Caco-2 (cell line): ENCODE results near the gene TOR1B. TPM values are rescaled to one million over a fixed set of nuclear protein-coding genes. Genes with fewer than 3 reads are reported as not detected.

ENCODE experiments used
- BruUV-seq: library from RNA; stranded (reverse); fragments of 400-500 nt; replicated peaks from 2 replicates; lab custom pipeline; 2021; lab: Mats Ljungman, UMichigan
- CTCF ChIA-PET: fragments of 300-600 bp; sonication (Branson Sonifier 250); formaldehyde crosslinking; loops from one replicate; lab custom pipeline; 2022; ENCODE audit warnings: antibody characterized with exemption; lab: Charles Lee
- POLR2A ChIA-PET: fragments of 300-600 bp; sonication (Branson Sonifier 250); formaldehyde crosslinking; loops from one replicate; lab custom pipeline; 2022; ENCODE audit warnings: antibody characterized with exemption; lab: Charles Lee
- DNase-seq, 2 experiments: peaks; one replicate each; pipeline versions ENCODE4 v3.0.0 to v3.0.0-alpha.2; 2020 to 2022
- H3K27me3 ChIP-seq: replicated peaks from 2 replicates; pipeline ENCODE4 v1.6.0; 2011; ENCODE audit warnings: low read length; ENCODE audit not compliant: control insufficient read depth, insufficient read depth
- H3K36me3 ChIP-seq: 2 replicates; pipeline ENCODE4 v1.5.1; 2011; ENCODE audit warnings: low read length; ENCODE audit not compliant: control insufficient read depth, insufficient read depth
- H3K4me1 ChIP-seq: fragments of 250-450 bp; sonication (Bioruptor Pico); 2 replicates; pipeline ENCODE4 v1.5.1; 2020; ENCODE audit warnings: mild to moderate bottlenecking
- H3K4me3 ChIP-seq: 2 replicates; pipeline ENCODE4 v1.5.1; 2011; ENCODE audit warnings: low read depth, mild to moderate bottlenecking, control low read depth, low read length
- H3K9me3 ChIP-seq: fragments of 250-450 bp; sonication (Bioruptor Pico); 2 replicates; pipeline ENCODE4 v1.5.1; 2020; ENCODE audit warnings: mild to moderate bottlenecking, moderate library complexity
- H3K27ac Mint-ChIP-seq: one replicate; pipeline ENCODE4 v1.8.0; 2022; ENCODE audit warnings: mixed read lengths; ENCODE audit not compliant: unreplicated experiment
- H3K27me3 Mint-ChIP-seq: one replicate; pipeline ENCODE4 v1.8.0; 2022; ENCODE audit warnings: mixed read lengths; ENCODE audit not compliant: insufficient read depth, unreplicated experiment
- H3K36me3 Mint-ChIP-seq: one replicate; pipeline ENCODE4 v1.8.0; 2022; ENCODE audit warnings: mild to moderate bottlenecking, mixed read lengths; ENCODE audit not compliant: insufficient read depth, unreplicated experiment
- H3K4me1 Mint-ChIP-seq: one replicate; pipeline ENCODE4 v1.8.0; 2022; ENCODE audit warnings: low read depth, mixed read lengths; ENCODE audit not compliant: unreplicated experiment
- H3K4me3 Mint-ChIP-seq: one replicate; pipeline ENCODE4 v1.8.0; 2022; ENCODE audit warnings: mild to moderate bottlenecking, moderate library complexity, mixed read lengths; ENCODE audit not compliant: unreplicated experiment
- H3K9me3 Mint-ChIP-seq: one replicate; pipeline ENCODE4 v1.8.0; 2022; ENCODE audit warnings: mixed read lengths; ENCODE audit not compliant: unreplicated experiment
- CTCF ChIP-seq, 2 experiments: fragments of 200-600 bp in 1 of 2; IDR thresholded peaks; 1 replicate in 1 of 2; 2 replicates in 1 of 2; pipeline versions ENCODE4 v1.5.1 to v1.8.0; 2011 to 2022; ENCODE audit warnings: antibody characterized with exemption in 1 of 2, control low read depth in 1 of 2, inconsistent platforms in 1 of 2, low read depth in 1 of 2, low read length in 1 of 2, mild to moderate bottlenecking in 1 of 2, moderate library complexity in 1 of 2; ENCODE audit not compliant: insufficient read depth in 1 of 2, severe bottlenecking in 1 of 2, unreplicated experiment in 1 of 2
- intact Hi-C: fragments of 100-400 bp; cut with micrococcal nuclease; formaldehyde crosslinking; loops from one replicate; pipeline ENCODE4 v1.10.0; 2022; ENCODE audit not compliant: unreplicated experiment
- total RNA-seq: library from RNA; stranded (reverse); gene quantifications from 2 replicates; pipeline ENCODE4 v1.2.3, GENCODE V29; 2022

TOR1B gene
- total RNA-seq, 1 experiment from 2014 or later: 22.8 TPM

- no peaks in the 10 kb centered on the region for H3K9me3 ChIP-seq
Measured at GRCh38 chr9:129823935-129824601, 21.1 kb downstream of the TOR1B start, which contains the start of gene TOR1A. TSS of gene TOR1A (minus strand) at chr9:129824136. CDS start at chr9:129824085, 51 bp downstream.

GRCh38 chr9:129826344-129826743, 23.4 kb downstream of the TOR1B start:
- H3K4me3 Mint-ChIP-seq: no peak overlapping the region
- Histone ChIP-seq H3K9me3 (no peaks in the 10 kb centered on the region), H3K36me3 (no peaks in the 10 kb centered on the region; the same call in 1 of the 2 replicates), H3K4me3 (no peak overlapping the region), H3K4me1 (no peaks in the 10 kb centered on the region), H3K27me3 (no peaks in the 10 kb centered on the region)
- ChIA-PET POLR2A (no interaction called here), CTCF (no interaction called here)
- DNase-seq: no peak
- no peak overlapping the region for H3K27ac Mint-ChIP-seq
- H3K27me3 Mint-ChIP-seq: no peaks in the 10 kb centered on the region
- no peak for TF ChIP-seq CTCF (IDR thresholded peaks at IDR 0.05; ENCODE audit: insufficient read depth in 1 of 2, low read depth in 1 of 2, low read length in 1 of 2, severe bottlenecking in 1 of 2, unreplicated experiment in 1 of 2)
- no TSS peak for BruUV-seq
- H3K4me1 Mint-ChIP-seq: peaks cover 6% of the 10 kb centered on the region
- intact Hi-C loops: no loop called here
- no peaks in the 10 kb centered on the region for H3K9me3 Mint-ChIP-seq
- peaks cover 48% of the 10 kb centered on the region for H3K36me3 Mint-ChIP-seq

More at GRCh38 chr9:129823935-129824601, 21.1 kb downstream of the TOR1B start, which contains the start of gene TOR1A:
- ChIA-PET CTCF (interaction anchor here (0.5 to 0.7 kb wide), 3 partner anchors 22 to 1272 kb away, joined by 3 to 5 read pairs (median 3); no protein-coding TSS in a partner anchor), POLR2A (interaction anchor here (1.2 kb wide), 1 partner anchor 152 kb away, joined by 3 read pairs; no protein-coding TSS in a partner anchor)
- Mint-ChIP-seq H3K36me3 (peaks cover 30% of the 10 kb centered on the region), H3K4me1 (peaks cover 6% of the 10 kb centered on the region), H3K27ac (peak within 1 kb of the TSS; percentile 81), H3K9me3 (no peaks in the 10 kb centered on the region), H3K27me3 (no peaks in the 10 kb centered on the region), H3K4me3 (peak within 1 kb of the TSS; percentile 90)
- TF ChIP-seq CTCF (IDR thresholded peaks at IDR 0.05; ENCODE audit: insufficient read depth in 1 of 2, low read depth in 1 of 2, low read length in 1 of 2, severe bottlenecking in 1 of 2, unreplicated experiment in 1 of 2): no peak
- intact Hi-C loops: loop anchor here (1.0 kb wide), 1 partner anchor 11 kb away; the partner anchor contains the start of genes C9orf78 and USP20
- BruUV-seq: no TSS peak
- Histone ChIP-seq H3K36me3 (no peaks in the 10 kb centered on the region; the same call in 1 of the 2 replicates), H3K4me1 (no peaks in the 10 kb centered on the region), H3K4me3 (peak within 1 kb of the TSS; percentile 100), H3K27me3 (no peaks in the 10 kb centered on the region)
- DNase-seq: peak; percentile 93 to 95

- Histone ChIP-seq H3K9me3 (no peaks in the 10 kb centered on the region), H3K4me3 (no peak overlapping the region), H3K36me3 (no peaks in the 10 kb centered on the region; the same call in 1 of the 2 replicates), H3K27me3 (no peaks in the 10 kb centered on the region), H3K4me1 (no peaks in the 10 kb centered on the region)
- Mint-ChIP-seq H3K27me3 (no peaks in the 10 kb centered on the region), H3K4me1 (peaks cover 6% of the 10 kb centered on the region), H3K9me3 (no peaks in the 10 kb centered on the region), H3K36me3 (peaks cover 52% of the 10 kb centered on the region), H3K4me3 (no peak overlapping the region), H3K27ac (no peak overlapping the region)
- DNase-seq: no peak
- intact Hi-C loops: no loop called here
- TF ChIP-seq CTCF (IDR thresholded peaks at IDR 0.05; ENCODE audit: insufficient read depth in 1 of 2, low read depth in 1 of 2, low read length in 1 of 2, severe bottlenecking in 1 of 2, unreplicated experiment in 1 of 2): no peak
- ChIA-PET CTCF (no interaction called here), POLR2A (no interaction called here)
- BruUV-seq: no TSS peak
Measured at GRCh38 chr9:129826759-129827158, 23.8 kb downstream of the TOR1B start.
